Measurements from ENCODE around the gene IER5L. TPM values are rescaled to one million over a fixed set of nuclear protein-coding genes. Genes with fewer than 3 reads are reported as not detected.

The IER5L gene
- total RNA-seq: 1 to 10 TPM in 1 of 2 donors, under 1 TPM in 1; 0.64 to 1.8 TPM

DNA sequence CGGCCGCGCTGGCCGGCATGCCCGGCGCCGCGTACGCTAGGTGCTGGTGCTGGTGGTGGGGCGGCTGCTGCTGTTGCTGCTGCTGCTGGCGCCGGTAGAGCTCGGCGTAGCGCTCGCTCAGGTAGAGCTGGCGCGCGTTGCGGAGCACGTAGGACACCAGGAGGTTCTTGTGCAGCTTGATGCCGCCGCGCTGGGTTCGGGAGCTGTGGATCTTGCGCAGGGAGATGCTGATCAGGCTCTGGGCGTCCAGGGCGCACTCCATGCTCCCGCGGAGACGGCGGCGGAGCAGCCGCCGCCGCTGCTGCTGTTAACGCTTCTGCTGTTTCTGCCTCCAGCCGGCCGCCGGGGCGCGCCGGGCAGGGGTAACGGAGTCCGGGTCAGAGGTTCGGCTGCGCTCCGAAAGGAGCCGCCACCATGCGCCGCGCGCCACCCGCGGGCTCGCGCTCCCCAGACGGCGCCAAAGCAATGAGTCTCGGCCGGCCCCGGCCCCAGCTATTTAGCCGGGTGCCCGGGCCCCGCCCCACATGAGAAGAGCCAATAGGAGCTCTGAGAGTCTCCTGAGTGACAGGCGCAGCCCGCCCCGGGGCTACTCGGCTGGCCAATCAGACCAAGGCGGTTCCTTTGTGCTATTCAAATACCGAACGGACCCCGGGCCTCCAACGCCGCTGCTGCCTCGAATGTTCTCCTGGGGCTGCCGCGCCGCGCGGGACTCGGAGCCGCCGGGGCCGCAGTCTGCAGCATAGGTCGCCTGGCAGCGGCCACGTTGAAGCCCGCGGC is at the start of gene IER5L:
TSS of gene IER5L (minus strand) at position 471 of the 777 bp plus-strand sequence. CDS start at position 262, 209 bp downstream.
- ATAC-seq (peak; percentile 95 to 97), DNase-seq (ENCODE audit: low spot score) (peak; percentile 94)
- Mint-ChIP-seq H3K36me3 (no peaks in the 10 kb centered on the region), H3K27me3 (peaks cover 6 to 7% of the 10 kb centered on the region in 2 donors), H3K9me3 (no peaks in the 10 kb centered on the region), H3K27ac (no peak within 1 kb of the TSS), H3K4me3 (peak within 1 kb of the TSS; percentile 88), H3K4me1 (ENCODE audit: low read depth in 2 of 2) (peaks cover 0 to 10% of the 10 kb centered on the region in 2 donors)

GRCh38 chr9:129227843-129228189 is 49.8 kb upstream of the IER5L start:
- ATAC-seq (no peak), DNase-seq (ENCODE audit: low spot score) (peak; percentile 23)
- no peaks in the 10 kb centered on the region for H3K27me3 Mint-ChIP-seq
- no peaks in the 10 kb centered on the region for H3K36me3 Mint-ChIP-seq
- no peak overlapping the region for H3K4me3 Mint-ChIP-seq
- peaks cover 4% of the 10 kb centered on the region for H3K9me3 Mint-ChIP-seq
- no peak overlapping the region for H3K27ac Mint-ChIP-seq
- H3K4me1 Mint-ChIP-seq (ENCODE audit: low read depth in 2 of 2): peaks cover 19 to 24% of the 10 kb centered on the region in 2 donors

DNA sequence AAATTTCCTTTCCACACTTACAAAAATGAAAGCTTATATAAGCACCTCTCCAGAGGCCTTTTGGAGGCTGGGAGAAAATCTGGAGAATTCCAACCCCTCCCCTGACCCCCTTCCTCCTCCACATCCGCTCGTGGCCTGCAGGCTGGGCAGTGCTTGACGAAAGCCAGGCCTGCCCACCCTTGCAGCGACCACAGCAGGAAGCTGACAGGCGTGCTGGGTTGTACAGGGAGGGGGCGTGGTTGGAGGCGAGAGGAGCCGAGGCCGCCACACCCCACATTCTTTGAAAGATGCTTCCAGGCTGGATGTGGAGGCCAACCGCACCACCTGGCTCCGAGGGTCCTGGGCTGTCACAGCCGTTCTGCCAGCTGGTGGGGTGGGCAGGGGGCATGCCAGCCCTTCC is 47.8 kb upstream of the IER5L start:
- Mint-ChIP-seq H3K27ac (peak overlapping the region in 1 of 2 donors; percentile 57), H3K9me3 (no peaks in the 10 kb centered on the region), H3K27me3 (no peaks in the 10 kb centered on the region), H3K36me3 (no peaks in the 10 kb centered on the region), H3K4me1 (ENCODE audit: low read depth in 2 of 2) (peaks cover 19 to 29% of the 10 kb centered on the region in 2 donors), H3K4me3 (peak overlapping the region; percentile 0)
- ATAC-seq: peak; percentile 70 to 77
- DNase-seq (ENCODE audit: low spot score): peak; percentile 65

DNA sequence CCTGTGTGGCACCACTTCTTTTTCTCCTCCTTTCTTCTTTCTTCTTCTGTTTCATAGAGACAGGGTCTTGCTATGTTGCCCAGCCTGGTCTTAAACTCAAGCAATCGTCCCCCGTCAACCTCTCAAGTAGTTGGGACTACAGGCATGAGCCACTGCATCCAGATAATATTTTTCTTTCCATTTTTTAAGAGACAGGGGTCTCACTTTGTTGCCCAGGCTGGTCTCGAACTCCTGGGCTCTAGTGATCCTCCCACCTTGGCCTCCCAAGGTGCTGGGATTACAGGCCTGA is 47.4 kb upstream of the IER5L start:
- ATAC-seq (no peak), DNase-seq (ENCODE audit: low spot score) (no peak)
- Mint-ChIP-seq H3K4me1 (ENCODE audit: low read depth in 2 of 2) (peaks cover 23 to 33% of the 10 kb centered on the region in 2 donors), H3K4me3 (peak overlapping the region; percentile 0), H3K27me3 (no peaks in the 10 kb centered on the region), H3K9me3 (no peaks in the 10 kb centered on the region), H3K36me3 (no peaks in the 10 kb centered on the region), H3K27ac (peak overlapping the region in 1 of 2 donors; percentile 57)

DNA sequence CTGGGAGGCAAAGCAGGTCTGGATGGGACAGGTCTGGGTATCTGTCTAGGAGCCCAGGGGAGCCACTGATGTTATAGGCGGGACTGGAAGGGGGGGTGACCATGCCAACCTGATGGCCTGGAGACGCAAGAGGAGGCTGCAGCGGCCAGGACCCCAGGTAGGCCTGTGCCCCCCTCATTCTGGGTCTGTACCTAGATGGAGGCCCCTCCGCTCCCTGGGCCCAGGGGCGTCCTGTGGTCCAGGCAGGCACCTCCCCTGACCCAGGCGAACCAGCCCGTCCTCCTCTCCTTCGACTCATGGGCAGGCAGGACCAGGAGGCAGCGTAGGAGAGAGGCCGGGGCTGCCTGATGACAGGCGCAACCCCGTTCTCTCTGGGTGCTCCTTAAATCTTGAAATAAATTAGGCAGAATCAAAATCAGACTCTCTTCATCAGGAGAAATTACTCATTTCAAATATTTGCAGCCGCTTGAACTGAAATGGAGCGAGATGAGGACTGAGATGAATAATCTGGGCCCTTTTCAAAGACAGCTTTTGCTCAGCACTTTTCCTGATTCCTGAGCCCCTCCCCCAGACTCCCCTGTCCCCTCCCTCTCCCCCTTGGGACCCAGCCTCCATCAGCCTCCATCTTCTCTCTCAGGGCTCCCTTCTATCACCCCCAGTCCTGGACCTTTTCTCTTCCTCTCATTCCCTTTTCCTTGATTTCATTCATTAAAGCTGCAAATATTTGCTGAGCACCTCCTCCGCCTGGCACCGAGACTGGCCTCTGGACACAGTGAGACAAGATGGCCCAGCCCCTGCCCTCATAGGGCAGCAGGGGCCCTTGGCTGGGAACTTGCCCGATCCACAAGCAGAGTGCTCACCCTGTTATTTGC is 46.8 kb upstream of the IER5L start:
- Mint-ChIP-seq H3K36me3 (no peaks in the 10 kb centered on the region), H3K9me3 (no peaks in the 10 kb centered on the region), H3K4me3 (peak overlapping the region; percentile 21), H3K4me1 (ENCODE audit: low read depth in 2 of 2) (peaks cover 25 to 35% of the 10 kb centered on the region in 2 donors), H3K27me3 (no peaks in the 10 kb centered on the region), H3K27ac (peak overlapping the region in 1 of 2 donors; percentile 57)
- peak; percentile 23 for DNase-seq (ENCODE audit: low spot score)
- ATAC-seq: no peak

- H3K4me1 Mint-ChIP-seq (ENCODE audit: low read depth in 2 of 2): peaks cover 27 to 36% of the 10 kb centered on the region in 2 donors
Observed at GRCh38 chr9:129223551-129224208, 45.6 kb upstream of the IER5L start.

DNA sequence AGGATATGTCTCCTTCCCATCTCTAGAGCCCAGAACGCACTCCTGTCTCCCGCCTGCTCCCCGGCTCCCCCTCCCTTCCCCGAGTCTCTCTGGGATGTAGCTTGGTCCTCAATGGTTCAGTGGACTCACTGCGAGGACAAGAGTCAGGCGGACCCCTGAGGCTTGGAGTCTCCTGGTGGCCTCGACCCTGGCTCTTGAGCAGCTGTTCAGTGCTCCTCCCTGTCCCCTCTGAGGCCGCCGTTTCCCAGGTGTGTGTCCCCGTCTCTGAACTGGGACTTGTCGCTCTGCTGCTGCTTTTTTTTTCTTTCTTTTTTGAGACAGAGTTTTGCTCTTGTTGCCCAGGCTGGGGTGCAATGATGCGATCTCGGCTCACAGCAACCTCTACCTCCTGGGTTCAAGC is 44.8 kb upstream of the IER5L start:
- Mint-ChIP-seq H3K9me3 (no peaks in the 10 kb centered on the region), H3K4me3 (no peak overlapping the region), H3K36me3 (no peaks in the 10 kb centered on the region), H3K27ac (peak overlapping the region; percentile 5 to 62), H3K27me3 (no peaks in the 10 kb centered on the region), H3K4me1 (ENCODE audit: low read depth in 2 of 2) (peaks cover 27 to 36% of the 10 kb centered on the region in 2 donors)
- ATAC-seq: no peak
- DNase-seq (ENCODE audit: low spot score): peak; percentile 53

More at GRCh38 chr9:129223551-129224208, 45.6 kb upstream of the IER5L start:
- ATAC-seq (no peak), DNase-seq (ENCODE audit: low spot score) (peak; percentile 58)
- Mint-ChIP-seq H3K4me3 (no peak overlapping the region), H3K27me3 (no peaks in the 10 kb centered on the region), H3K9me3 (no peaks in the 10 kb centered on the region), H3K27ac (peak overlapping the region in 1 of 2 donors; percentile 12), H3K36me3 (no peaks in the 10 kb centered on the region)

DNA sequence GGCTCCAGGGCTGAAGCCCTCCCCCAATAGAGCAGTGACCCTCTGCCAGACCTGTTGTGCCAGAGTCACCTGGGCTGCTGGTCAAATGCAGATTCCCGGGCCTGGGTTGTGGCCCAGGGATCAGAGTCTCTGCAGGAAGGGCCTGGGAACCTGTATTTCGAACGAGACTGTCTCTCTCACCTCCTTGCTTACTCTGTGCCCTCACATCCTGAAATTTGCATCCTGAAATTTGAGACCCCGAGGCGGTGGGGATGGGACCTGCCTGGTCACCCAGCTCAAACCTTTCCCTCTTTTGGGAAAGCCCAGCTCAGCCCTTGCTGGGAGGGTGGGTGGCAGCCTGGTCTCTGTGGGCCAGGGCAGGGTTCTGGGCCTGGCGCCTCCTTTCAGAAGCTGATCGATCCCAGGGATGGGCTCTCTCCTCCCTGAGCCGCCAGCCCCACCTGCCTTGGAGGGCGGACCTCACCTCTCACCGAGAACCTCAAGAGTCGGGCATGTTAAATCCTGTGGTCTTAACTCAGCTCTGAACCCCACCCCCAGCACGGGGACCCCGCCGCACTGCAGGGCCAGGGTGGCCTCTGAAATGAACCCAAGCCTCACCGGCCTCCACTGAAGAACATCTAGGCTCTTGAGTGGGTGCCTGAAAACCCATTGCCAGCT is 44.0 kb upstream of the IER5L start:
- Mint-ChIP-seq H3K36me3 (no peaks in the 10 kb centered on the region), H3K27me3 (no peaks in the 10 kb centered on the region), H3K27ac (peak overlapping the region in 1 of 2 donors; percentile 62), H3K4me1 (ENCODE audit: low read depth in 2 of 2) (peaks cover 27 to 40% of the 10 kb centered on the region in 2 donors), H3K9me3 (no peaks in the 10 kb centered on the region), H3K4me3 (no peak overlapping the region)
- no peak for ATAC-seq
- peak; percentile 37 for DNase-seq (ENCODE audit: low spot score)

DNA sequence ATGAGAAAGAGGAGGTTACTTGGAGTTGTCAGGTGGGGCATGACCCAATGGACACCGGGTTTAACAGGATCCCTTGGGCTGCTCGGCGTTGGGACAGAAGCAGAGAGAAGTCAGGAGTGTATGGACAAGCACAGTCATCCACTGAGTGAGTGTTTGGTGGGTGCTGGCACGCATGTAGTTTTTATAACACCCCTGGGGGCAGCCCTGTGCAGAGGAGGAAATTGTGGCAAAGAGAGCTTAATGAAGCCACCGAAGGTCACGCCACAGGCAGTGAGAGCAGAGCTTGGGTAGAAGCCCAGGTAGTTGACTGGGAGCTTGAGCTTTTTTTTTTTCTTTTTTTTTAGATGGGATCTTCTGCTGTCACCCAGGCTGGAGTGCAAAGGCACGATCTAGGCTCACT is 43.2 kb upstream of the IER5L start:
- DNase-seq (ENCODE audit: low spot score) (peak; percentile 59), ATAC-seq (peak; percentile 41 to 56)
- Mint-ChIP-seq H3K27me3 (no peaks in the 10 kb centered on the region), H3K27ac (peak overlapping the region in 1 of 2 donors; percentile 31), H3K36me3 (no peaks in the 10 kb centered on the region), H3K9me3 (no peaks in the 10 kb centered on the region), H3K4me3 (peak overlapping the region; percentile 24), H3K4me1 (ENCODE audit: low read depth in 2 of 2) (peaks cover 27 to 40% of the 10 kb centered on the region in 2 donors)

- no peaks in the 10 kb centered on the region for H3K36me3 Mint-ChIP-seq
- no peaks in the 10 kb centered on the region for H3K27me3 Mint-ChIP-seq
- ATAC-seq (no peak), DNase-seq (ENCODE audit: low spot score) (peak; percentile 35)
- H3K27ac Mint-ChIP-seq: peak overlapping the region in 1 of 2 donors; percentile 31
- peaks cover 25 to 36% of the 10 kb centered on the region in 2 donors for H3K4me1 Mint-ChIP-seq (ENCODE audit: low read depth in 2 of 2)
- no peaks in the 10 kb centered on the region for H3K9me3 Mint-ChIP-seq
- peak overlapping the region; percentile 24 for H3K4me3 Mint-ChIP-seq
Observed at GRCh38 chr9:129220771-129221170, 42.7 kb upstream of the IER5L start.

DNA sequence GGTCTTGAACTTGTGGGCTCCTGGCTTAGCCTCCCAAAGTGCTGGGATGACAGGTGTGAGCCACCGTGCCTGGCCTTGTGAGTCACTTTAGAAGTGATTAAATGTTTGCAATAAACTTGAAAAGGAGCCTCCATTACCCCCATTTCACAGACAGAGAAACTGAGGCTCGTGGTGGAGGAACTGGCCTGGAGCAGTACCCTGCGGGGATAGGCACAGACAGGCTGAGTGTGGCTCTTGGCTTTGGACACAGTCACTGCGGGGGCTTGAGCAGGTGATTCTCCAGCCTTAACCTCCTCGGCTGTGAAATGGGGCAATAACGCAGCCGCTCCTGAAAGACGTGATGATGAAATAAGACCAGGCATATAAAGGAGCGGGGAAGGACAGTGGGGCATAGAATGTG is 40.9 kb upstream of the IER5L start:
- no peak overlapping the region for H3K4me3 Mint-ChIP-seq
- H3K27ac Mint-ChIP-seq: no peak overlapping the region
- DNase-seq (ENCODE audit: low spot score) (peak; percentile 44), ATAC-seq (no peak)
- H3K9me3 Mint-ChIP-seq: no peaks in the 10 kb centered on the region
- no peaks in the 10 kb centered on the region for H3K36me3 Mint-ChIP-seq
- peaks cover 14 to 24% of the 10 kb centered on the region in 2 donors for H3K4me1 Mint-ChIP-seq (ENCODE audit: low read depth in 2 of 2)
- H3K27me3 Mint-ChIP-seq: no peaks in the 10 kb centered on the region

DNA sequence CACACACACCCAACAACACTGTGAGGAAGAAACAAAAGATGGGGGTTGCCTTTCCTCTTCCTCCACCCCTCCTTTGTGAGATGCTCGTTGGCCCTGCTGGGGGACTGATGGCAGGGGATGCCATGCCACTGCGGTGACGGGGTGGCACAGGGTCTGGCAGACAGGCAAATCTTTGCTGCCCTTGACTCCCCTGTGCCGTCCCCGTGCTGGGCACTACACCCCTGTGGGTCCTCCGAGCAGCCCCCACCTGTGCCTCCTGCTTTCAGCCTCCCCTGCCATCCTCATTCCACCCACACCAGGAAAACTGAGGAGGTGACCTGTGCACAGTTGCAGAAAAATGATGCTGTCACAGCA is 40.2 kb upstream of the IER5L start:
- DNase-seq (ENCODE audit: low spot score) (no peak), ATAC-seq (no peak)
- Mint-ChIP-seq H3K9me3 (no peaks in the 10 kb centered on the region), H3K4me1 (ENCODE audit: low read depth in 2 of 2) (peaks cover 14 to 24% of the 10 kb centered on the region in 2 donors), H3K27ac (no peak overlapping the region), H3K36me3 (no peaks in the 10 kb centered on the region), H3K4me3 (no peak overlapping the region), H3K27me3 (no peaks in the 10 kb centered on the region)

GRCh38 chr9:129213551-129213950 is 35.5 kb upstream of the IER5L start:
- no peaks in the 10 kb centered on the region for H3K9me3 Mint-ChIP-seq
- ATAC-seq (no peak), DNase-seq (ENCODE audit: low spot score) (no peak)
- no peak overlapping the region for H3K27ac Mint-ChIP-seq
- no peaks in the 10 kb centered on the region for H3K36me3 Mint-ChIP-seq
- H3K4me3 Mint-ChIP-seq: no peak overlapping the region
- peaks cover 5 to 9% of the 10 kb centered on the region in 2 donors for H3K4me1 Mint-ChIP-seq (ENCODE audit: low read depth in 2 of 2)
- no peaks in the 10 kb centered on the region for H3K27me3 Mint-ChIP-seq

Measured in natural killer cell treated with Interleukin-12 subunit alpha and Interleukin-12 subunit beta and Interleukin-15 and Interleukin-18, amount 100 ng/mL, for 72 hours (primary cell).